ENCODE data around the gene PSMA7.

- TF ChIP-seq CTCF (IDR thresholded peaks at IDR 0.05) (no peak), POLR2A (IDR thresholded peaks at IDR 0.05) (no peak)
These were observed 15.9 kb upstream of the PSMA7 start for GRCh38 chr20:62159052-62159451.

All from body of pancreas (tissue), 4 donors.